Mesenchymal stem cell (in vitro differentiated cells and primary cell): Measurements from ENCODE around the gene FAM117B.

Source experiments
- DNase-seq: peaks from one replicate; pipeline ENCODE4 v3.0.0-alpha.2; 2013
- H2AFZ ChIP-seq: one replicate; pipeline ENCODE4 v1.6.1; 2013; ENCODE audit warnings: low read depth, mild to moderate bottlenecking, control low read depth, inconsistent platforms, low read length, moderate library complexity
- H2AK5ac ChIP-seq: 2 replicates; pipeline ENCODE4 v1.6.1; 2013; ENCODE audit warnings: low read length, moderate library complexity, mild to moderate bottlenecking, inconsistent platforms; ENCODE audit not compliant: severe bottlenecking
- H2BK120ac ChIP-seq: one replicate; pipeline ENCODE4 v1.6.1; 2013; ENCODE audit warnings: low read depth, mild to moderate bottlenecking, inconsistent platforms, low read length, moderate library complexity
- H2BK12ac ChIP-seq, 2 experiments: one replicate each; pipeline ENCODE4 v1.6.1; 2013; ENCODE audit warnings: inconsistent platforms in 2 of 2, low read length in 2 of 2, mild to moderate bottlenecking in 2 of 2, moderate library complexity in 2 of 2, control low read depth in 1 of 2
- H2BK15ac ChIP-seq: one replicate; pipeline ENCODE4 v1.6.1; 2013; ENCODE audit warnings: mild to moderate bottlenecking, low read depth, inconsistent platforms; ENCODE audit not compliant: poor library complexity, severe bottlenecking
- H2BK5ac ChIP-seq: 2 replicates; pipeline ENCODE4 v1.6.1; 2013; ENCODE audit warnings: low read depth, mild to moderate bottlenecking, low read length, control low read depth, inconsistent platforms; ENCODE audit not compliant: poor library complexity, severe bottlenecking
- H3K14ac ChIP-seq, 2 experiments: one replicate each; pipeline ENCODE4 v1.6.1; 2013; ENCODE audit warnings: inconsistent platforms in 2 of 2, low read length in 2 of 2, control low read depth in 1 of 2, mild to moderate bottlenecking in 1 of 2, moderate library complexity in 1 of 2
- H3K18ac ChIP-seq, 2 experiments: one replicate each; pipeline ENCODE4 v1.6.1; 2013; ENCODE audit warnings: inconsistent platforms in 2 of 2, low read length in 2 of 2, control low read depth in 1 of 2, low read depth in 1 of 2, mild to moderate bottlenecking in 1 of 2
- H3K23ac ChIP-seq, 2 experiments: one replicate each; pipeline ENCODE4 v1.6.1; 2013; ENCODE audit warnings: inconsistent platforms in 2 of 2, low read length in 2 of 2, mild to moderate bottlenecking in 2 of 2, moderate library complexity in 2 of 2, control low read depth in 1 of 2
- H3K27ac ChIP-seq: 2 replicates; pipeline ENCODE4 v1.5.1; 2013; ENCODE audit warnings: mild to moderate bottlenecking, moderate library complexity, low read length, control low read depth, inconsistent platforms; ENCODE audit not compliant: poor library complexity, severe bottlenecking
- H3K27me3 ChIP-seq, 2 experiments: 2 replicates each; pipeline versions ENCODE4 v1.6.1 to v1.7.0; 2013; ENCODE audit warnings: low read length in 2 of 2, mild to moderate bottlenecking in 2 of 2, moderate library complexity in 2 of 2, control low read depth in 1 of 2, inconsistent platforms in 1 of 2; ENCODE audit not compliant: control insufficient read depth in 1 of 2, insufficient read depth in 1 of 2
- H3K36me3 ChIP-seq, 2 experiments: 2 replicates each; pipeline versions ENCODE4 v1.6.1 to v1.7.0; 2013; ENCODE audit warnings: low read length in 2 of 2, control low read depth in 1 of 2, inconsistent platforms in 1 of 2, low read depth in 1 of 2, mild to moderate bottlenecking in 1 of 2; ENCODE audit not compliant: insufficient read depth in 2 of 2, control insufficient read depth in 1 of 2
- H3K4ac ChIP-seq, 2 experiments: one replicate each; pipeline ENCODE4 v1.6.1; 2013; ENCODE audit warnings: inconsistent platforms in 2 of 2, low read length in 2 of 2, mild to moderate bottlenecking in 2 of 2, moderate library complexity in 2 of 2, control low read depth in 1 of 2, low read depth in 1 of 2
- H3K4me1 ChIP-seq: 2 replicates; pipeline ENCODE4 v1.6.1; 2013; ENCODE audit warnings: low read depth, low read length, control low read depth; ENCODE audit not compliant: control insufficient read depth, insufficient read depth
- H3K4me2 ChIP-seq: 2 replicates; pipeline ENCODE4 v1.6.1; 2013; ENCODE audit warnings: low read length, mild to moderate bottlenecking, inconsistent platforms; ENCODE audit not compliant: poor library complexity, severe bottlenecking
- H3K4me3 ChIP-seq, 2 experiments: 2 replicates each; pipeline versions ENCODE4 v1.5.1 to v1.7.0; 2013; ENCODE audit warnings: low read length in 2 of 2, mild to moderate bottlenecking in 2 of 2, control low read depth in 1 of 2, low read depth in 1 of 2; ENCODE audit not compliant: insufficient read depth in 1 of 2
- H3K79me1 ChIP-seq: replicated peaks from 2 replicates; pipeline ENCODE4 v1.6.1; 2013; ENCODE audit warnings: mild to moderate bottlenecking, control low read depth, low read length, inconsistent platforms; ENCODE audit not compliant: poor library complexity, severe bottlenecking
- H3K9ac ChIP-seq: 2 replicates; pipeline ENCODE4 v1.7.0; 2013; ENCODE audit warnings: mild to moderate bottlenecking, low read length, moderate library complexity
- H3K9me3 ChIP-seq: 2 replicates; pipeline ENCODE4 v1.7.0; 2013; ENCODE audit warnings: mild to moderate bottlenecking, low read length; ENCODE audit not compliant: control insufficient read depth
- H4K8ac ChIP-seq: one replicate; pipeline ENCODE4 v1.6.1; 2013; ENCODE audit warnings: inconsistent platforms, mild to moderate bottlenecking, low read length, moderate library complexity
- H4K91ac ChIP-seq: one replicate; pipeline ENCODE4 v1.6.1; 2013; ENCODE audit warnings: mild to moderate bottlenecking, low read length, inconsistent platforms
- WGBS: methylation state at CpG from one replicate; pipeline ENCODE4 v1.1.7; 2013; ENCODE audit warnings: mixed read lengths; 5-methylcytosine and 5-hydroxymethylcytosine counted together

The FAM117B gene

GRCh38 chr2:202592566-202592965 lies 42.2 kb upstream of the FAM117B start:
- Histone ChIP-seq H3K4me1 (peaks cover 5% of the 10 kb centered on the region), H2BK12ac (no peak overlapping the region), H2AK5ac (no peak overlapping the region), H2BK5ac (no peak overlapping the region), H4K8ac (no peak overlapping the region), H2BK120ac (no peak overlapping the region), H3K27ac (no peak overlapping the region), H3K4me3 (no peak overlapping the region), H3K4me2 (no peak overlapping the region), H3K9me3 (no peaks in the 10 kb centered on the region), H3K14ac (no peak overlapping the region), H4K91ac (no peak overlapping the region), H2AFZ (no peak overlapping the region), H3K9ac (no peak overlapping the region), H2BK15ac (no peak overlapping the region), H3K79me1 (no peaks in the 10 kb centered on the region), H3K23ac (no peak overlapping the region), H3K18ac (no peak overlapping the region), H3K27me3 (peaks cover 0 to 5% of the 10 kb centered on the region in 2 experiments), H3K4ac (no peak overlapping the region), H3K36me3 (peaks cover 0 to 3% of the 10 kb centered on the region in 2 experiments)
- DNase-seq = no peak
- 95% methylated on average over 2 of the region's 2 CpGs for WGBS

DNA sequence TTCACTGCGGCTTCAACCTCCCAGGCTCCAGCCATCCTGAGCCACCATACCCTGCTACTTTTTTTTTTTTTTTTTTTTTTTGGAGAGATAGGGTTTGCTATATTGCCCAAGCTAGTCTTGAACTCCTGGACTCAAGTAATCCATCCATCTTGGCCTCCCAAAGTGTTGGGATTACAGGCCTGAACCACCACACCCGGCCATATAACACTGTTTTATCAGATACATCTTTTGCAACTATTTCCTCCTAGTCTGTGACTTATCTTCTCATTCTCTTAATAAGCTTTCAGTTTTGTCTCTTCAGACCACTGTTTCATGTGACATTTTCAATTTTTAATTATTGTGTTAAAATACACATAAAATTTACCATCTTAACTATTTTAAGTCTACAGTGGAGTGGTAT lies 35.7 kb upstream of the FAM117B start:
- Histone ChIP-seq H4K91ac (no peak overlapping the region), H3K4me2 (no peak overlapping the region), H4K8ac (no peak overlapping the region), H3K27me3 (no peaks in the 10 kb centered on the region), H2BK120ac (no peak overlapping the region), H3K18ac (no peak overlapping the region), H2BK15ac (no peak overlapping the region), H3K23ac (no peak overlapping the region), H3K36me3 (no peaks in the 10 kb centered on the region), H3K9ac (no peak overlapping the region), H3K4me1 (no peaks in the 10 kb centered on the region), H2BK12ac (no peak overlapping the region), H3K27ac (no peak overlapping the region), H3K79me1 (no peaks in the 10 kb centered on the region), H2BK5ac (no peak overlapping the region), H2AK5ac (no peak overlapping the region), H3K4me3 (no peak overlapping the region), H3K9me3 (no peaks in the 10 kb centered on the region), H2AFZ (no peak overlapping the region), H3K14ac (no peak overlapping the region), H3K4ac (no peak overlapping the region)
- no peak for DNase-seq
- WGBS = 100% methylated on average over 1 of the region's 2 CpGs

GRCh38 chr2:202599911-202600310 lies 34.9 kb upstream of the FAM117B start:
- 75% methylated on average over 3 of the region's 4 CpGs for WGBS
- Histone ChIP-seq H3K36me3 (no peaks in the 10 kb centered on the region), H3K4ac (no peak overlapping the region), H3K9me3 (no peaks in the 10 kb centered on the region), H3K9ac (no peak overlapping the region), H2AK5ac (no peak overlapping the region), H3K4me3 (no peak overlapping the region), H3K79me1 (no peaks in the 10 kb centered on the region), H4K91ac (no peak overlapping the region), H3K27me3 (no peaks in the 10 kb centered on the region), H2AFZ (no peak overlapping the region), H2BK12ac (no peak overlapping the region), H2BK120ac (no peak overlapping the region), H3K14ac (no peak overlapping the region), H2BK15ac (no peak overlapping the region), H3K27ac (no peak overlapping the region), H4K8ac (no peak overlapping the region), H3K4me1 (no peaks in the 10 kb centered on the region), H2BK5ac (no peak overlapping the region), H3K18ac (no peak overlapping the region), H3K4me2 (no peak overlapping the region), H3K23ac (no peak overlapping the region)
- DNase-seq = no peak

DNA sequence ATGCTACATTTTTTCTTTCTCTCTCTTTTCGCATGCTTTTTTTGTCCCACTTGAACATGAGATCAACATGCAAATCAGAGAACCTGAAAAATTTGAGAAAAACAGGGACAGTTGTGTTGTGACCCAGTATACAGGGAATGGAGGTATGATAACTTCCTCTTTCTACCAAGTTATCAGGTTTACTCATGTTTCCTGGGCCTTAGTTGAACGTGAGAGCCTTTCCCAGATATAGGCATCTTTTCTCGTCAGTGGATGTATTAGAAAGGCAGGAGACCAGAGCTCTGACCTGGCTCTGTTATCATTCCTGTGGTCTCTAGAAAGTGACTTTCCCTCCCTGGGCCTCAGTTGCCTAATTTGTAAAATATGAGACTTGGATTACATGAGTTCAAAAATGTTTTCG lies 30.1 kb upstream of the FAM117B start:
- H2BK15ac ChIP-seq = no peak overlapping the region
- no peak overlapping the region for H3K4me2 ChIP-seq
- H3K36me3 ChIP-seq = no peaks in the 10 kb centered on the region
- DNase-seq = no peak
- H3K23ac ChIP-seq = no peak overlapping the region
- no peaks in the 10 kb centered on the region for H3K4me1 ChIP-seq
- H3K79me1 ChIP-seq = no peaks in the 10 kb centered on the region
- no peak overlapping the region for H2BK120ac ChIP-seq
- H3K27ac ChIP-seq = no peak overlapping the region
- no peak overlapping the region for H3K14ac ChIP-seq
- H2AK5ac ChIP-seq = no peak overlapping the region
- no peak overlapping the region for H2AFZ ChIP-seq
- H3K27me3 ChIP-seq = no peaks in the 10 kb centered on the region
- no peak overlapping the region for H4K8ac ChIP-seq
- no peak overlapping the region for H4K91ac ChIP-seq
- no peak overlapping the region for H3K18ac ChIP-seq
- no peaks in the 10 kb centered on the region for H3K9me3 ChIP-seq
- WGBS = 77% methylated on average over 3 of the region's 4 CpGs
- no peak overlapping the region for H2BK5ac ChIP-seq
- H2BK12ac ChIP-seq = no peak overlapping the region
- H3K9ac ChIP-seq = no peak overlapping the region
- H3K4ac ChIP-seq = no peak overlapping the region
- H3K4me3 ChIP-seq = no peak overlapping the region
